ENCODE data around the gene RTP2. TPM values are rescaled to one million over a fixed set of nuclear protein-coding genes. Genes with fewer than 3 reads are reported as not detected.

Gene RTP2
- total RNA-seq, 6 donors from 2014 or later, result not detected

GRCh38 chr3:187725224-187725623, 22.9 kb upstream of the RTP2 start:
- TF ChIP-seq POLR2AphosphoS5 (IDR thresholded peaks at IDR 0.05) (no peak), CTCF (IDR thresholded peaks at IDR 0.05) (no peak), EP300 (IDR thresholded peaks at IDR 0.05) (no peak), POLR2A (IDR thresholded peaks at IDR 0.05) (no peak)
- Histone ChIP-seq H3K9me3 (no peaks in the 10 kb centered on the region), H3K27ac (no peak overlapping the region), H3K36me3 (peaks cover 80 to 100% (median 95%) of the 10 kb centered on the region in 4 donors), H3K27me3 (no peaks in the 10 kb centered on the region), H3K4me1 (no peaks in the 10 kb centered on the region), H3K4me3 (no peak overlapping the region)
- WGBS, 2 donors, result 89 to 90% methylated on average over 22 of the region's 22 CpGs
- peak in 1 of 2 donors; percentile 7 for ATAC-seq (ENCODE audit: low FRiP score in 2 of 2)
- DNase-seq, result peak in 1 of 2 donors; percentile 63

- ATAC-seq (ENCODE audit: low FRiP score in 2 of 2) (no peak), DNase-seq (no peak)
- Histone ChIP-seq H3K27me3 (no peaks in the 10 kb centered on the region), H3K4me3 (no peak overlapping the region), H3K36me3 (peaks cover 54 to 73% (median 66%) of the 10 kb centered on the region in 4 donors), H3K4me1 (no peaks in the 10 kb centered on the region), H3K27ac (no peak overlapping the region), H3K9me3 (no peaks in the 10 kb centered on the region)
- TF ChIP-seq POLR2A (IDR thresholded peaks at IDR 0.05) (no peak), POLR2AphosphoS5 (IDR thresholded peaks at IDR 0.05) (no peak), CTCF (IDR thresholded peaks at IDR 0.05) (no peak), EP300 (IDR thresholded peaks at IDR 0.05) (no peak)
- 91% methylated on average over 9 to 10 of the region's 10 CpGs for WGBS, 2 donors
Measured at GRCh38 chr3:187722206-187722612, 19.9 kb upstream of the RTP2 start.

- TF ChIP-seq CTCF (IDR thresholded peaks at IDR 0.05) (no peak), POLR2AphosphoS5 (IDR thresholded peaks at IDR 0.05) (no peak), EP300 (IDR thresholded peaks at IDR 0.05) (no peak), POLR2A (IDR thresholded peaks at IDR 0.05) (no peak)
- no peaks in the 10 kb centered on the region for H3K4me1 ChIP-seq
- ATAC-seq (ENCODE audit: low FRiP score in 2 of 2), result no peak
- DNase-seq, result no peak
- H3K4me3 ChIP-seq, result no peak overlapping the region
- no peaks in the 10 kb centered on the region for H3K27me3 ChIP-seq
- H3K9me3 ChIP-seq, result no peaks in the 10 kb centered on the region
- peaks cover 43 to 61% (median 54%) of the 10 kb centered on the region in 4 donors for H3K36me3 ChIP-seq
- no peak overlapping the region for H3K27ac ChIP-seq
- 94 to 98% methylated on average over 8 of the region's 8 CpGs for WGBS, 2 donors
Measured at GRCh38 chr3:187721055-187721454, 18.7 kb upstream of the RTP2 start.

- H3K4me3 ChIP-seq, result no peak overlapping the region
- TF ChIP-seq CTCF (IDR thresholded peaks at IDR 0.05) (no peak), POLR2A (IDR thresholded peaks at IDR 0.05) (no peak), EP300 (IDR thresholded peaks at IDR 0.05) (no peak)
- peaks cover 36 to 54% (median 47%) of the 10 kb centered on the region in 4 donors for H3K36me3 ChIP-seq
- ATAC-seq (ENCODE audit: low FRiP score in 2 of 2), result no peak
- no peaks in the 10 kb centered on the region for H3K4me1 ChIP-seq
- WGBS, 2 donors, result 95 to 100% methylated on average over 2 of the region's 2 CpGs
- peak overlapping the region in 1 of 4 donors; percentile 12 for H3K27ac ChIP-seq
- no peaks in the 10 kb centered on the region for H3K9me3 ChIP-seq
- H3K27me3 ChIP-seq, result no peaks in the 10 kb centered on the region
- DNase-seq, result no peak
Measured at GRCh38 chr3:187720337-187720670, 17.9 kb upstream of the RTP2 start.

GRCh38 chr3:187719628-187720336, 17.4 kb upstream of the RTP2 start:
- DNase-seq (no peak), ATAC-seq (ENCODE audit: low FRiP score in 2 of 2) (peak in 1 of 2 donors; percentile 6)
- Histone ChIP-seq H3K27ac (peak overlapping the region in 1 of 4 donors; percentile 12), H3K36me3 (peaks cover 31 to 48% (median 41%) of the 10 kb centered on the region in 4 donors), H3K27me3 (no peaks in the 10 kb centered on the region), H3K4me1 (no peaks in the 10 kb centered on the region), H3K4me3 (no peak overlapping the region), H3K9me3 (no peaks in the 10 kb centered on the region)
- WGBS, 2 donors, result 70 to 72% methylated on average over 3 to 6 of the region's 6 CpGs
- TF ChIP-seq POLR2A (IDR thresholded peaks at IDR 0.05), result no peak
- TF ChIP-seq CTCF (IDR thresholded peaks at IDR 0.05), result no peak
- TF ChIP-seq EP300 (IDR thresholded peaks at IDR 0.05), result no peak
- no peak for TF ChIP-seq POLR2AphosphoS5 (IDR thresholded peaks at IDR 0.05)
